Esophagus muscularis mucosa (tissue), 4 donors: Measurements from ENCODE around the gene CGB7.

Experiments used
- EP300 ChIP-seq: sonication (generic); formaldehyde crosslinking; IDR thresholded peaks from one replicate; pipeline ENCODE4 v1.6.1; 2017; ENCODE audit warnings: antibody characterized with exemption
- POLR2A ChIP-seq: fragments of 450-650 bp; IDR thresholded peaks from one replicate; pipeline ENCODE4 v1.6.1; 2017; ENCODE audit warnings: antibody characterized with exemption, moderate library complexity, mild to moderate bottlenecking, low read depth
- POLR2AphosphoS5 ChIP-seq, 2 donors: sonication (generic); formaldehyde crosslinking; IDR thresholded peaks; one replicate each; pipeline ENCODE4 v1.6.1; 2017; ENCODE audit warnings: antibody characterized with exemption in 2 of 2
- TF ChIP-seq, protein P1 (sequence below), 3 experiments: fragments of 200-600 bp in 2 of 3; fragments of 450-650 bp in 1 of 3; sonication (generic) in 2 of 3; IDR thresholded peaks; one replicate each; pipeline ENCODE4 v1.5.1; 2017 to 2019; ENCODE audit warnings: antibody characterized with exemption in 3 of 3, mild to moderate bottlenecking in 2 of 3, moderate library complexity in 1 of 3

DNA sequence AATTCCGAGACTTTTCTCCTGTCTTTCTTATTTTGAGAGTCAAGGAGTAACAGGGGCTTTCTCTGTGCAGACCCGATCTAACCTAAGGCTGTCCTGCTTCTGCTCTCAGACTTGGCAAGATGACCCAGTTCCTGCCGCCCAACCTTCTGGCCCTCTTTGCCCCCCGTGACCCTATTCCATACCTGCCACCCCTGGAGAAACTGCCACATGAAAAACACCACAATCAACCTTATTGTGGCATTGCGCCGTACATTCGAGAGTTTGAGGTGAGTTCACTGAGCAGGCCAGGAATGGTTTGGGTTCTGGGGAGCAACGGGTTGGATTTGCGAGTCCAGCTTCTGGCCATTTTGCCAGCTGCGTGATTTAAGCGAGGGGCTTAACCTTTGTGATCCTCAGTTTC is 28.7 kb upstream of the CGB7 start:
- TF ChIP-seq POLR2A (no peak), POLR2AphosphoS5 (IDR thresholded peaks at IDR 0.05) (no peak), EP300 (no peak)
- TF ChIP-seq, protein P1, sequence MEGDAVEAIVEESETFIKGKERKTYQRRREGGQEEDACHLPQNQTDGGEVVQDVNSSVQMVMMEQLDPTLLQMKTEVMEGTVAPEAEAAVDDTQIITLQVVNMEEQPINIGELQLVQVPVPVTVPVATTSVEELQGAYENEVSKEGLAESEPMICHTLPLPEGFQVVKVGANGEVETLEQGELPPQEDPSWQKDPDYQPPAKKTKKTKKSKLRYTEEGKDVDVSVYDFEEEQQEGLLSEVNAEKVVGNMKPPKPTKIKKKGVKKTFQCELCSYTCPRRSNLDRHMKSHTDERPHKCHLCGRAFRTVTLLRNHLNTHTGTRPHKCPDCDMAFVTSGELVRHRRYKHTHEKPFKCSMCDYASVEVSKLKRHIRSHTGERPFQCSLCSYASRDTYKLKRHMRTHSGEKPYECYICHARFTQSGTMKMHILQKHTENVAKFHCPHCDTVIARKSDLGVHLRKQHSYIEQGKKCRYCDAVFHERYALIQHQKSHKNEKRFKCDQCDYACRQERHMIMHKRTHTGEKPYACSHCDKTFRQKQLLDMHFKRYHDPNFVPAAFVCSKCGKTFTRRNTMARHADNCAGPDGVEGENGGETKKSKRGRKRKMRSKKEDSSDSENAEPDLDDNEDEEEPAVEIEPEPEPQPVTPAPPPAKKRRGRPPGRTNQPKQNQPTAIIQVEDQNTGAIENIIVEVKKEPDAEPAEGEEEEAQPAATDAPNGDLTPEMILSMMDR (IDR thresholded peaks at IDR 0.05) = no peak
